Left colon (tissue), 2 donors: ENCODE measurements around the gene FAM204A. TPM values are rescaled to one million over a fixed set of nuclear protein-coding genes. Genes with fewer than 3 reads are reported as not detected.

Source experiments
- ATAC-seq: fragments of 200-7000 bp; cut with Tn5 transposase; one replicate; pipeline ENCODE4 v1.9.1; 2020; ENCODE audit warnings: mild to moderate bottlenecking, moderate library complexity
- DNase-seq, 2 donors: peaks; one replicate each; pipeline ENCODE4 v3.0.0-alpha.2; 2020
- intact Hi-C, 2 donors: fragments of 100-400 bp; cut with DNase I in 1 of 2; cut with micrococcal nuclease in 1 of 2; formaldehyde crosslinking; loops; one replicate each; pipeline versions ENCODE4 v1.11.2 to v1.14.0; 2022; cut with DNase I, micrococcal nuclease
- long read RNA-seq: library from polyadenylated mRNA; unstranded; transcript quantifications from one replicate; pipeline ENCODE4 v2.0.0, GENCODE V29; 2021
- total RNA-seq, 2 donors: library from RNA; stranded (reverse); fragmentation: NEBNext Ultra II Directional; extraction: Animal tissue kit (Norgen Biotek cat#: 25700); gene quantifications; one replicate each; pipeline ENCODE4 v1.2.1, GENCODE V29; 2021
- donor health status: DM: no; HTN: no; CAD: no.
- donor health status: DM: yes; HTN: yes; CAD: no.

FAM204A gene
- 10 to 100 TPM; 48.8 to 49.5 TPM for total RNA-seq
- long read RNA-seq, full-length matches to known transcripts: 23 of 34 reads
- long read RNA-seq, partial matches to known transcripts: 7 of 34 reads
- long read RNA-seq, other reads (novel, unspliced or antisense): 4 of 34 reads

DNA sequence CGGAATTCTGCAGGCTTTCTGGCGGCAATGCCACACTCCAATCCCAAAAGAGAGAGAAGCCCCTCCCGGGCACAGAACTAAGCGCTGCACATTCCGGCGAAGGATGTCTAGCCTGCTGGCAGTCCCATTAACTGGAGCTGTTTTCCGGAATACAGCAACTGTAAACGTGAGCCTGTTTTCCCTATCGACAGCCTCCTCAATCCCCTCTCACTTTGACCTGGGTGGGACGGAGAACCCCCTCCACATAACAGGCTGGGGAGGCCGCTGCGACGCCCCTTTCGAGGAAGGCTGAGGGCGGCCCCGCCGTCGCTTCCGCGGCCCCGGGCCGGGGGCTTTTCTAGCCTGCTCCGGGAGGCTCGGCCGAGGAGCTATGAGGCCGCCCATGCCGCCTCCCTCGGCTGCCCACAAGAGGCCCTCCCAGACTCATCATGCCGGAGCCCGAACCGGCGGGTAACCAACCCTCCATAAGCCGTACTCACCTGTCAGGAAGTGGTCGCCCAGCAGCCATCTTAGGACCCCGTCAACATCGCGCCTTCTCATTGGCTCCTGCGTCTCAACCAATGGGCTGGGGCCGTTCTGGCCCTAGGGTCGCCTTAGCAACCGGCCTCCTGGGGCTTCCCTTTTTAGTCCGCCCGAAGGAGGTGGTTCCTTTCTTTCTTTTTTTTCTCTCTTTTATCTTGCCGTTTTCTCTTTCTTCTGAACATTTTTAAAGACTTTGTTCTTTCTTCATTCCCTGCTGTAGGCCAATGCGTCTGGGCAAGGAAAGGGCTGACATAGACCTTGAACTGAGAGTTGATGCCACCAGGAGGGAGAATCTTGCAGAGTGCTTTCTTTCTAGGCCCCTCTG lies at the start of gene FAM204A:
Gene FAM204A (minus strand): TSS at position 534 of the 847 bp plus-strand sequence. CDS start 5,909 bp downstream, outside the sequence.
- intact Hi-C loops: no loop called here
- ATAC-seq (peak; percentile 100), DNase-seq (peak; percentile 89 to 96)

DNA sequence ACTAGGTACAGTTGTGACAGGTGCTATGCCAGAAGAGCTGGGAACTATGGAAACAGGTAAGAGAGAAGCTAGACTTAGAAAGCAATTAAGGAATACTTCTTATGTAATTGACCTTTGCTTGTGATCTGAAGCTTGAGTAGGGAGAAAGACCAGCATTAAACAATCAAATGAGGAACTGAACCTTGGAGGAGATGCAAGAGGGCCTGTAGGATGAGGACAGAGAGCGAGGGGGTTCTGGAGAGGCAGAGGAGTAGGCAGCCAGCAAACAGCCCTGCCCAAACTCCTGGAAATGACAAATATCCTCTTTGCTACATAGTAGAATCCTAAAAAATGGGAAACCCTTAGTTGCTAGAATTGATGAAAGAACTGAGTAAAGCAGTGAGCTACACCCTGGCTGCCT lies 41.6 kb upstream of the FAM204A start:
- DNase-seq (no peak), ATAC-seq (no peak)
- intact Hi-C loops: no loop called here

DNA sequence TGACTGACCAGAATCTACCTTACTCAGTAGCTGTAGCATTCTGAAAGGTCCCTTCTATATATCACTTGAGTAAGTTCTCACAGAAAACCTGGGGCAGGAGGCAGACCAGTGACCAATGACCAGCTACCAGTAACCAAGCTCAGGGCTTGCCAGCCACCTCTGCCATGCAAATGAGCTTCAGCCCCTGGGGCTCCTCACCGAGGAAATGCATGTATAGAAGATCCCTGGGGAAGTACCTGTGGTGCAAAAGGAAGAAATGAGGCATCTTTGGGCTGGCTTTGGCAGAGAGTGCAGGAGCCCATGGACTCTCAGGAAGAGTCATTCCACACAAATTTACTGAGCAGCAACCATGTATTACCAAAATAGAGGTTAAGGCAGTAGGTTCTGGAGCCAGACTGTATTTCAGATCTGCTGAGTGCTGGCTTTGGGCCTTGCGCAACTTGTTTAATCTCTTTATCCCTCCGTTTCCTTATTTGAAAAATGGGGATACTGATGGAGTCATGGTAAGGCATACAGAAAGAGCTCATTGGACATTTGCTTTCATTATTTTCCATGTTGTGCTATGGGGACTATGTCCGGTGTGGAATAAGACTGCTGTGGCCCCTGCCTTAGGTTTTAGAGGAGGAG lies 41.1 kb upstream of the FAM204A start:
- intact Hi-C loops: no loop called here
- no peak for DNase-seq
- no peak for ATAC-seq

- DNase-seq (no peak), ATAC-seq (no peak)
- intact Hi-C loops: no loop called here
Measured at GRCh38 chr10:118374404-118374803, 32.3 kb upstream of the FAM204A start.

DNA sequence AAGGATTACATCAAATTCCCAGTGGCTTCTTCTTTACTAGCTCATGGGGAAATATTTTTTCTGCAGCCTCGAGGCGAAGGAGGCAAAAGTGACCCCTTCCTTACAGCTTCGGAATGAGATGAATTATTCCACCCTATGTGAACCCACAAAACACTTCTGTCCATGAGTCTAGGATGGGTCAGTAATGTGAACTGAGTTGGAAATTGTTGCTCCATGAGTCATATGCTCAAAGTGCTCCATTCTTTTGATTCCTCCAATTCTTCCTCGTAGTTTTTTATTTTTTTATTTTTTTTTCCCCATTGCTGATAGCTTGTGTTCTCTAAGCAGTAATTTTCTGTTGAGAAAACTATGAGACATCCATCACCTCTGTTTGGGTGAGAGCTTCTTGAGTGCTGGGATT lies 31.7 kb upstream of the FAM204A start:
- DNase-seq (no peak), ATAC-seq (no peak)
- intact Hi-C loops: no loop called here

GRCh38 chr10:118370499-118370898 lies 28.4 kb upstream of the FAM204A start:
- no peak for ATAC-seq
- intact Hi-C loops: no loop called here
- DNase-seq: no peak

GRCh38 chr10:118369641-118370205 lies 27.6 kb upstream of the FAM204A start:
- ATAC-seq (no peak), DNase-seq (no peak)
- intact Hi-C loops: no loop called here

- ATAC-seq: no peak
- intact Hi-C loops: no loop called here
- no peak for DNase-seq
Measured at GRCh38 chr10:118365702-118366101, 23.6 kb upstream of the FAM204A start.

- no peak for DNase-seq
- intact Hi-C loops: no loop called here
- no peak for ATAC-seq
Measured at GRCh38 chr10:118362103-118362502, 20.0 kb upstream of the FAM204A start.

DNA sequence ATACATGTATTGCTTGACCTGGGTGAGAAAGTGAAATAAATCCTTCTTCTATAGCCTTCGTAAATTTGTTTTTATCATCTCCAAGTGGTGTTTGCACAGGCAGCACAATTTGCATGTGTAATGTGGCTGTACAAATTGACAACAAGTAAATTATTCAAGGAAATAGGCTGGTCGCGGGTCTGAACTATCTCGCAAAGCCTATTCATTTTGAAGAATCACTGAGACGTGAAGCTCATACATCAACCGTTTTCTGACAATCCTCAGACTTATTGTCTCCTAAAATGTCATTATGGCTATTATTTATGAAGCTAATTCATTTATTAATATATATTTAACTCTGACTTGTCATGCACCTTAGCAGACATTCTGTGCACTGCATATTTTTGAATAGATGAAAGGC lies 16.2 kb upstream of the FAM204A start:
- ATAC-seq (no peak), DNase-seq (no peak)
- intact Hi-C loops: no loop called here

DNA sequence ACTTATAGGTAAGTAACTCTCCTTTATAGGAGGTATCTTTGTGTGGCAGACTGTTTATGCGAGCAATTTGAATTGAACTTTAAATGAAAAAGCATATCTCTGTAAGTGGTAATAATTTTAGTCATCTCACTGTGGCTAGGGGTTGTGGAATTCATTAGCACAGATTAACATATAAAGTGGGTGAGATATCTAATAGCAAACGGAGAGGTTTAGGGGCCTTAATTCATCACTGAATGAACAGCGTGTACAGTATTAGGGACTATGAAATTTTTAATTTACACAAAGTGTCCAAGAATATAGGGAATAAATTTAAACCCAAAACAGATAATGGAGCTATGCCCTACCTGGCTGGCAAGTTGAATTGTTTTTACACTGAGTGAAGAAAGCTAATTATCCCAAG lies 15.7 kb upstream of the FAM204A start:
- no peak for ATAC-seq
- intact Hi-C loops: no loop called here
- DNase-seq: no peak

DNA sequence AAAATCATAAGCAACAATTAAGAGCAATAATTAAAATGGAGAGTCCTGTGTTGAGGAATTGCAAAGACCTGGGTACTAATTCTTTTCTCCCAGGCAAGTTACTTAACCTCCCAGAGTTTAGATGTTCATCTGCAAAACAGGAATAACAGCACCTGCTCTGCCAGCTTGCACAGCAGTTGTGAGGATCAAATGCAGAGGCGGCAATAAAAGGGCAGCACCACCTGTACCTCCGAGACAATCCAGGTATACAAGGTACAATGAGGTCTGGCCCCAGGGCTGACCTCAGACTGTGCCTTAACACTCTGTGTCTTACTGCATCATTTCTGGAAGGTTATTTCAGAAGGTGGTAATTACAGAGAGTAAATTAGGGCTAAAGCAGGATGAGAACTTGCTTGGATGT lies 14.5 kb upstream of the FAM204A start:
- DNase-seq (no peak), ATAC-seq (peak; percentile 45)
- intact Hi-C loops: no loop called here

- DNase-seq (no peak), ATAC-seq (no peak)
- intact Hi-C loops: no loop called here
Measured at GRCh38 chr10:118355234-118355633, 13.1 kb upstream of the FAM204A start.

DNA sequence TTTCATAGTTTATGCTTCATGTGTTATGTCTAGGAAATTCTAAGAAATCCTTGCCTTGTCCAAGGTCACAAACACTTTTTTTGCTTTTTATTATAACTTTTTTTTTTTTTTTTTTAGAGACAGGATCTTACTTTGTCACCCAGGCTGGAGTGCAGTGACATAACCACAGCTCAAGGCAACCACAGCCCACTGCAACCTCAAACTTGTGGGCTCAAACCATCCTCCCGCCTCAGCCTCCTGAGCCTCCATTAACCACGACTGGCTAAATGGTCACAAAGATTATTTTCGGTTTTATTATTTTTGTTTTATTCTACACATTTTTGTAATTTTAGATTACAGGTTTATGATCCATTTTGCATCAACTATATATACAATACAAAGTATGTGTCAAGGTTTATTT lies 7.1 kb upstream of the FAM204A start:
- ATAC-seq (no peak), DNase-seq (no peak)
- intact Hi-C loops: no loop called here

DNA sequence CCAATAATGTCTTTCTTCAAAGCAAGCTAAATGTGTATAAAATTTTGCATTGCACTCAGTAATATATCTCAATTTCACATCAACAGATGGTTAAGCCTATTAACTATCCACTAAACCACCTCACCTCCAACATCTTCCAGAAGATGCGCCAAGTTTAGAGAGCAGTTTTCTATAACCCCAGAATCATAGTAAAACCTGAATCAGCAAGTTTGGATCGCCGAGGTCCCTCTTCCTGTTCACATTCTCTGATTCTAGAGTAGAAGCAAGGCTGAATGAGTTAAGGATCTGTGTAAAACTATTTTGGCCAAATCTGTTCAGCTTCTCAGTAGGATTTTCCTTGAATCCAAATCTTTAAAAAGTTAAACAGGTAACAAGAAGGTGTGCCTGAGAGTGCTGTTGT lies 1.4 kb upstream of the FAM204A start:
- ATAC-seq: no peak
- intact Hi-C loops: no loop called here
- no peak for DNase-seq

- DNase-seq (no peak), ATAC-seq (no peak)
- intact Hi-C loops: no loop called here
Measured at GRCh38 chr10:118343115-118343514, 991 bp upstream of the FAM204A start.

DNA sequence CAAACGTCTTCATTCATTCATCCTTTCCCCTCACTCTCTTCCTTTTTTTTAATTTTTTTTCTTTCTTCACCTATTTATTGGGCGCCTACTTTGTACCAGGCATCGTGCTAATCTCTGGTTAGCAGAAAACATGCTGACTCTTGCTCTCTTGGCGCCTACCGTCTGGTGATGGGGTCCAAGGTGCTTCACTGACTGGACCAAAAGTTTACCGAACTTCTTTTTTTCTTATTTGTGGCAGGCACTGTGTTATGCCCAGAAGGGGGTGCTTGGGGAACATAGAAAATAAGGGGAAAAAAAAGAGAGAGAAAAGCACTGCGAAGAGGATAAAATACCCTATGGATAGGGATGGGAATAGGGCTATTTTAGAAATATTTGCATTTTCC lies 505 bp upstream of the FAM204A start:
- no peak for DNase-seq
- peak; percentile 11 for ATAC-seq
- intact Hi-C loops: no loop called here

DNA sequence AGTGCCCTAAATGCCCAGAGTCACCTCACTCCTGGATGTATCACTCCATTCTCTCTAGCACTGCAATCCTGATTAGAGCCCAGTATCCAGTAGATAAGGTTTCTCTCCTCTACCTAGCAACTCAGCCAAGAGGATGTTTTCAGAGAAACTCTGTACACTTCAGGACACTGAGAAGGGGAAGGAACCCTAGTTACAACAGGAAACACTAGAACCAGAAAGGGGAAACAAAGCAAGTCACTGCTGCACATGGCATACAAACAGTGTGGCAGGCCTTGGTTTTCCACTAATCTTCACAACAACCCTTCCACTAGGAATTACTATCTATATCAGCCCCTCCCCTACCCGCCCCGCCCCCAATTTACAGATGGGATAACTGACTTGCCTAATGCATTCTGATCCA lies 1.6 kb downstream of the FAM204A start:
- no peak for ATAC-seq
- intact Hi-C loops: no loop called here
- no peak for DNase-seq

GRCh38 chr10:118339111-118339510 lies 3.0 kb downstream of the FAM204A start:
- intact Hi-C loops: no loop called here
- DNase-seq: no peak
- no peak for ATAC-seq

DNA sequence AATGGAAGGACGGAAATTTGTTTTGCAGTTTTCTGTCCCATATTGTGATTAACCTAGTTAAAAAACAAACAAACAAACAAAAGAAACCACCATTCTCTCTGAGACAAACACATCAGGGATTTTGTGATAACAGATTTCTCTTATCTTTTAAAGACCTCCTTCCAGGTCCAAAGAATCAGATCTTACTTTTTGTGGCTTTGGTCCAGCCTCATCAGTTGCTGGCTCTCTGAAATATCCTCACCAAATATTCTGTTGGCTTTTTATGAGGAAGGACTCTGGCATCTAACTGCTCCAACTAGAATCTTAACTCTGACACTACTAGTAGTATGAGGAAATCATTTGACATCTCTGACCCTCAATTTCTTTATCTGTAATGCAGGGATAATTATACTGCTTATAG lies 4.8 kb downstream of the FAM204A start:
- intact Hi-C loops: no loop called here
- no peak for DNase-seq
- ATAC-seq: no peak
